ENCODE measurements around the gene KCNIP4. TPM values are rescaled to one million over a fixed set of nuclear protein-coding genes. Genes with fewer than 3 reads are reported as not detected.

Gene KCNIP4
- polyA plus RNA-seq, 3 donors = 0.09 to 0.25 TPM; not detected in 1

- intact Hi-C loops (cut with micrococcal nuclease) = no loop called here
- Histone ChIP-seq H4K20me1 (ENCODE audit: insufficient read depth, low read length) (no peaks in the 10 kb centered on the region), H3K27ac (ENCODE audit: low read depth in 1 of 2, low read length in 2 of 2) (no peak overlapping the region), H3K36me3 (replicated peaks in 1 of 2; ENCODE audit: control insufficient read depth in 1 of 2, insufficient read depth in 2 of 2, low read length in 2 of 2) (no peaks in the 10 kb centered on the region), H3K9ac (ENCODE audit: insufficient read depth, low read length, poor library complexity, severe bottlenecking) (no peak overlapping the region), H3K9me3 (replicated peaks in 1 of 2; ENCODE audit: control insufficient read depth in 1 of 2, insufficient read depth in 1 of 2, low read length in 2 of 2) (peaks cover 0 to 8% of the 10 kb centered on the region in 2 donors), H2AFZ (ENCODE audit: insufficient read depth, low read depth, low read length, poor library complexity, severe bottlenecking) (no peak overlapping the region), H3K4me1 (ENCODE audit: control insufficient read depth in 1 of 2, insufficient read depth in 2 of 2, low read length in 2 of 2) (no peaks in the 10 kb centered on the region), H3K4me3 (replicated peaks in 1 of 3; ENCODE audit: low read depth in 2 of 3, low read length in 3 of 3) (no peak overlapping the region), H3K27me3 (ENCODE audit: control insufficient read depth in 2 of 2, insufficient read depth in 2 of 2, low read length in 2 of 2) (no peaks in the 10 kb centered on the region), H3K4me2 (replicated peaks; ENCODE audit: extremely low read depth, low read length, poor library complexity, severe bottlenecking) (no peak overlapping the region), H3K79me2 (ENCODE audit: insufficient read depth, low read length) (no peaks in the 10 kb centered on the region)
- no peaks in the 10 kb centered on the region for H3K27me3 Mint-ChIP-seq (ENCODE audit: low read depth in 3 of 3)
- 75% methylated on average over 2 of the region's 3 CpGs for WGBS (ENCODE audit: insufficient coverage)
- H3K36me3 Mint-ChIP-seq = no peaks in the 10 kb centered on the region
- H3K4me3 Mint-ChIP-seq = no peak overlapping the region
- H3K27ac Mint-ChIP-seq = no peak overlapping the region
- H3K4me1 Mint-ChIP-seq = no peaks in the 10 kb centered on the region
- DNase-seq = no peak
- peaks cover 0 to 15% (median 3%) of the 10 kb centered on the region in 7 donors for H3K9me3 Mint-ChIP-seq
- no peak for TF ChIP-seq CTCF (IDR thresholded peaks at IDR 0.05)
These were observed 935.7 kb downstream of the KCNIP4 start for GRCh38 chr4:21012851-21013331.

- Histone ChIP-seq H3K79me2 (ENCODE audit: insufficient read depth, low read length) (no peaks in the 10 kb centered on the region), H2AFZ (ENCODE audit: insufficient read depth, low read depth, low read length, poor library complexity, severe bottlenecking) (no peak overlapping the region), H3K36me3 (replicated peaks in 1 of 2; ENCODE audit: control insufficient read depth in 1 of 2, insufficient read depth in 2 of 2, low read length in 2 of 2) (no peaks in the 10 kb centered on the region), H3K9me3 (replicated peaks in 1 of 2; ENCODE audit: control insufficient read depth in 1 of 2, insufficient read depth in 1 of 2, low read length in 2 of 2) (peaks cover 0 to 4% of the 10 kb centered on the region in 2 donors), H3K27me3 (ENCODE audit: control insufficient read depth in 2 of 2, insufficient read depth in 2 of 2, low read length in 2 of 2) (no peaks in the 10 kb centered on the region), H3K4me3 (replicated peaks in 1 of 3; ENCODE audit: low read depth in 2 of 3, low read length in 3 of 3) (no peak overlapping the region), H3K4me2 (replicated peaks; ENCODE audit: extremely low read depth, low read length, poor library complexity, severe bottlenecking) (no peak overlapping the region), H3K4me1 (ENCODE audit: control insufficient read depth in 1 of 2, insufficient read depth in 2 of 2, low read length in 2 of 2) (no peaks in the 10 kb centered on the region), H3K27ac (ENCODE audit: low read depth in 1 of 2, low read length in 2 of 2) (no peak overlapping the region), H3K9ac (ENCODE audit: insufficient read depth, low read length, poor library complexity, severe bottlenecking) (no peak overlapping the region), H4K20me1 (ENCODE audit: insufficient read depth, low read length) (no peaks in the 10 kb centered on the region)
- no peaks in the 10 kb centered on the region for H3K27me3 Mint-ChIP-seq (ENCODE audit: low read depth in 3 of 3)
- no peaks in the 10 kb centered on the region for H3K4me1 Mint-ChIP-seq
- no peak overlapping the region for H3K27ac Mint-ChIP-seq
- intact Hi-C loops (cut with micrococcal nuclease) = no loop called here
- WGBS (ENCODE audit: insufficient coverage) = no CpG with 5 or more reads among the region's 3 CpGs
- no peak overlapping the region for H3K4me3 Mint-ChIP-seq
- H3K9me3 Mint-ChIP-seq = peaks cover 0 to 12% (median 3%) of the 10 kb centered on the region in 7 donors
- TF ChIP-seq CTCF (IDR thresholded peaks at IDR 0.05) = no peak
- DNase-seq = no peak
- H3K36me3 Mint-ChIP-seq = no peaks in the 10 kb centered on the region
These were observed 937.5 kb downstream of the KCNIP4 start for GRCh38 chr4:21011106-21011505.

Data from CD14-positive monocyte (primary cell).